ENCODE measurements around the gene IPO13. TPM values are rescaled to one million over a fixed set of nuclear protein-coding genes. Genes with fewer than 3 reads are reported as not detected.

IPO13 gene
- total RNA-seq, 1 donor from 2014 or later = 26.6 TPM

GRCh38 chr1:43968348-43968948, 21.7 kb downstream of the IPO13 start:
- H3K4me1 Mint-ChIP-seq = peaks cover 15% of the 10 kb centered on the region
- intact Hi-C loops (cut with micrococcal nuclease) = no loop called here
- no peaks in the 10 kb centered on the region for H3K27me3 Mint-ChIP-seq
- DNase-seq = peak; percentile 84
- H3K27ac Mint-ChIP-seq = no peak overlapping the region
- no peak overlapping the region for H3K4me3 Mint-ChIP-seq
- peaks cover 22% of the 10 kb centered on the region for H3K36me3 Mint-ChIP-seq (ENCODE audit: low read depth)
- no peaks in the 10 kb centered on the region for H3K9me3 Mint-ChIP-seq

- intact Hi-C loops (cut with micrococcal nuclease) = loop anchor here (1.0 kb wide), 1 partner anchor 23 kb away; the partner anchor contains the start of gene IPO13
- H3K27ac Mint-ChIP-seq = peak overlapping the region; percentile 21
- no peaks in the 10 kb centered on the region for H3K27me3 Mint-ChIP-seq
- no peak for DNase-seq
- peaks cover 29% of the 10 kb centered on the region for H3K36me3 Mint-ChIP-seq (ENCODE audit: low read depth)
- no peaks in the 10 kb centered on the region for H3K9me3 Mint-ChIP-seq
- peak overlapping the region; percentile 98 for H3K4me3 Mint-ChIP-seq
- H3K4me1 Mint-ChIP-seq = peaks cover 25% of the 10 kb centered on the region
Measured at GRCh38 chr1:43969416-43969745, 22.6 kb downstream of the IPO13 start.

- intact Hi-C loops (cut with micrococcal nuclease) = loop anchor here (1.0 to 10.0 kb wide), 2 partner anchors 24 to 605 kb away; partner anchors contain the start of genes ELOVL1 and IPO13
- Mint-ChIP-seq H3K4me3 (peak within 1 kb of the TSS; percentile 98), H3K4me1 (peaks cover 25% of the 10 kb centered on the region), H3K36me3 (ENCODE audit: low read depth) (peaks cover 29% of the 10 kb centered on the region), H3K9me3 (no peaks in the 10 kb centered on the region), H3K27me3 (no peaks in the 10 kb centered on the region), H3K27ac (peak within 1 kb of the TSS; percentile 88)
- DNase-seq = peak; percentile 97
Measured at GRCh38 chr1:43969746-43970466, 23.2 kb downstream of the IPO13 start, which contains the start of gene DPH2. TSS of gene DPH2 (plus strand) at chr1:43970010. CDS start at chr1:43970176, 166 bp downstream.

GRCh38 chr1:43970502-43970901, 23.8 kb downstream of the IPO13 start:
- no peaks in the 10 kb centered on the region for H3K9me3 Mint-ChIP-seq
- H3K27me3 Mint-ChIP-seq = no peaks in the 10 kb centered on the region
- DNase-seq = no peak
- peak overlapping the region; percentile 98 for H3K4me3 Mint-ChIP-seq
- H3K4me1 Mint-ChIP-seq = peaks cover 25% of the 10 kb centered on the region
- peaks cover 29% of the 10 kb centered on the region for H3K36me3 Mint-ChIP-seq (ENCODE audit: low read depth)
- intact Hi-C loops (cut with micrococcal nuclease) = loop anchor here (10.0 kb wide), 1 partner anchor 606 kb away; the partner anchor contains the start of gene ELOVL1
- H3K27ac Mint-ChIP-seq = peak overlapping the region; percentile 88

- DNase-seq = no peak
- peaks cover 31% of the 10 kb centered on the region for H3K36me3 Mint-ChIP-seq (ENCODE audit: low read depth)
- peak overlapping the region; percentile 88 for H3K27ac Mint-ChIP-seq
- H3K27me3 Mint-ChIP-seq = no peaks in the 10 kb centered on the region
- H3K9me3 Mint-ChIP-seq = no peaks in the 10 kb centered on the region
- peaks cover 28% of the 10 kb centered on the region for H3K4me1 Mint-ChIP-seq
- intact Hi-C loops (cut with micrococcal nuclease) = loop anchor here (10.0 kb wide), 1 partner anchor 606 kb away; the partner anchor contains the start of gene ELOVL1
- peak overlapping the region; percentile 98 for H3K4me3 Mint-ChIP-seq
Measured at GRCh38 chr1:43970911-43971310, 24.2 kb downstream of the IPO13 start.

- H3K4me3 Mint-ChIP-seq = peak overlapping the region; percentile 98
- peaks cover 33% of the 10 kb centered on the region for H3K4me1 Mint-ChIP-seq
- DNase-seq = no peak
- H3K9me3 Mint-ChIP-seq = no peaks in the 10 kb centered on the region
- H3K27me3 Mint-ChIP-seq = no peaks in the 10 kb centered on the region
- H3K36me3 Mint-ChIP-seq (ENCODE audit: low read depth) = peaks cover 35% of the 10 kb centered on the region
- no peak overlapping the region for H3K27ac Mint-ChIP-seq
- intact Hi-C loops (cut with micrococcal nuclease) = loop anchor here (10.0 kb wide), 1 partner anchor 607 kb away; the partner anchor contains the start of gene ELOVL1
Measured at GRCh38 chr1:43971336-43971980, 24.7 kb downstream of the IPO13 start.

- Mint-ChIP-seq H3K4me1 (peaks cover 53% of the 10 kb centered on the region), H3K36me3 (ENCODE audit: low read depth) (peaks cover 51% of the 10 kb centered on the region), H3K27me3 (no peaks in the 10 kb centered on the region)
Measured at GRCh38 chr1:43973981-43974442, 27.3 kb downstream of the IPO13 start.

GRCh38 chr1:43974443-43975248, 27.9 kb downstream of the IPO13 start, which contains the start of gene ATP6V0B:
TSS of gene ATP6V0B (plus strand) at chr1:43974960. CDS start at chr1:43975041, 81 bp downstream.
- peaks cover 51% of the 10 kb centered on the region for H3K36me3 Mint-ChIP-seq (ENCODE audit: low read depth)
- H3K27me3 Mint-ChIP-seq = no peaks in the 10 kb centered on the region
- no peaks in the 10 kb centered on the region for H3K9me3 Mint-ChIP-seq
- H3K4me3 Mint-ChIP-seq = peak within 1 kb of the TSS; percentile 91
- intact Hi-C loops (cut with micrococcal nuclease) = loop anchor here (1.0 to 10.0 kb wide), 5 partner anchors 17 to 610 kb away; partner anchors contain the start of genes CCDC24, ELOVL1, IPO13 and SLC6A9
- DNase-seq = peak; percentile 99
- H3K27ac Mint-ChIP-seq = peak within 1 kb of the TSS; percentile 86
- H3K4me1 Mint-ChIP-seq = peaks cover 49% of the 10 kb centered on the region

More at GRCh38 chr1:43973981-43974442, 27.3 kb downstream of the IPO13 start:
- peak overlapping the region; percentile 91 for H3K4me3 Mint-ChIP-seq
- peak overlapping the region; percentile 86 for H3K27ac Mint-ChIP-seq
- intact Hi-C loops (cut with micrococcal nuclease) = loop anchor here (1.0 to 10.0 kb wide), 5 partner anchors 17 to 609 kb away; partner anchors contain the start of genes CCDC24, ELOVL1, IPO13 and SLC6A9
- no peak for DNase-seq
- no peaks in the 10 kb centered on the region for H3K9me3 Mint-ChIP-seq

- peak overlapping the region; percentile 77 for H3K27ac Mint-ChIP-seq
- intact Hi-C loops (cut with micrococcal nuclease) = loop anchor here (2.0 to 10.0 kb wide), 3 partner anchors 55 to 611 kb away; partner anchors contain the start of genes ELOVL1, SLC6A9 and ST3GAL3
- H3K4me1 Mint-ChIP-seq = peaks cover 55% of the 10 kb centered on the region
- H3K36me3 Mint-ChIP-seq (ENCODE audit: low read depth) = peaks cover 52% of the 10 kb centered on the region
- peak overlapping the region; percentile 91 for H3K4me3 Mint-ChIP-seq
- H3K9me3 Mint-ChIP-seq = no peaks in the 10 kb centered on the region
- peak; percentile 82 for DNase-seq
- no peaks in the 10 kb centered on the region for H3K27me3 Mint-ChIP-seq
Measured at GRCh38 chr1:43975249-43975961, 28.7 kb downstream of the IPO13 start.

GRCh38 chr1:43976045-43976444, 29.3 kb downstream of the IPO13 start:
- intact Hi-C loops (cut with micrococcal nuclease) = loop anchor here (10.0 kb wide), 1 partner anchor 611 kb away; the partner anchor contains the start of gene ELOVL1
- Mint-ChIP-seq H3K27ac (peak overlapping the region; percentile 77), H3K4me3 (peak overlapping the region; percentile 91), H3K4me1 (peaks cover 55% of the 10 kb centered on the region), H3K36me3 (ENCODE audit: low read depth) (peaks cover 53% of the 10 kb centered on the region), H3K27me3 (no peaks in the 10 kb centered on the region), H3K9me3 (no peaks in the 10 kb centered on the region)
- DNase-seq = no peak

GRCh38 chr1:43976890-43977289, 30.1 kb downstream of the IPO13 start:
- Mint-ChIP-seq H3K4me3 (peak overlapping the region; percentile 91), H3K27ac (no peak overlapping the region), H3K36me3 (ENCODE audit: low read depth) (peaks cover 52% of the 10 kb centered on the region), H3K27me3 (no peaks in the 10 kb centered on the region), H3K4me1 (peaks cover 53% of the 10 kb centered on the region), H3K9me3 (no peaks in the 10 kb centered on the region)
- no peak for DNase-seq
- intact Hi-C loops (cut with micrococcal nuclease) = loop anchor here (10.0 kb wide), 1 partner anchor 612 kb away; the partner anchor contains the start of gene ELOVL1

All from activated CD4-positive, alpha-beta T cell treated with anti-CD3 and anti-CD28 coated beads, Interleukin-2, amount 10 ng/mL, durations not matched to agents 24 days and 14 days (primary cell).